Activated CD8-positive, alpha-beta memory T cell treated with anti-CD3 and anti-CD28 coated beads, Interleukin-2, amount 50 U/mL, for 48 hours (primary cell): ENCODE measurements around the gene SAFB.

Experiments used
- DNase-seq: peaks from one replicate; pipeline ENCODE4 v3.0.0-alpha.2; 2020

The SAFB gene

GRCh38 chr19:5622465-5623396, at the start of gene SAFB, which contains the start of gene SAFB2:
Gene SAFB (plus strand): TSS chr19:5623083. CDS start chr19:5623206, 123 bp downstream.
Gene SAFB2 (minus strand): TSS chr19:5622776. CDS start chr19:5622715, 61 bp downstream.
- peak; percentile 99 for DNase-seq

- DNase-seq = no peak
Observed at GRCh38 chr19:5575590-5575989, 47.3 kb upstream of the SAFB start.

- DNase-seq = peak; percentile 92
Observed at GRCh38 chr19:5578097-5578846, 44.6 kb upstream of the SAFB start.

GRCh38 chr19:5579286-5579685, 43.6 kb upstream of the SAFB start:
- no peak for DNase-seq

GRCh38 chr19:5579697-5580096, 43.2 kb upstream of the SAFB start:
- no peak for DNase-seq

- no peak for DNase-seq
Observed at GRCh38 chr19:5580161-5580571, 42.7 kb upstream of the SAFB start.

- peak; percentile 68 for DNase-seq
Observed at GRCh38 chr19:5585461-5586299, 37.2 kb upstream of the SAFB start.

GRCh38 chr19:5586300-5587070, 36.4 kb upstream of the SAFB start:
- no peak for DNase-seq

GRCh38 chr19:5587071-5587455, 35.8 kb upstream of the SAFB start:
- no peak for DNase-seq

GRCh38 chr19:5587661-5588060, 35.2 kb upstream of the SAFB start:
- DNase-seq = no peak

- no peak for DNase-seq
Observed at GRCh38 chr19:5588441-5588840, 34.4 kb upstream of the SAFB start.

- DNase-seq = no peak
Observed at GRCh38 chr19:5588906-5589676, 33.8 kb upstream of the SAFB start.

- DNase-seq = no peak
Observed at GRCh38 chr19:5590151-5590864, 32.6 kb upstream of the SAFB start.

- no peak for DNase-seq
Observed at GRCh38 chr19:5590865-5591154, 32.1 kb upstream of the SAFB start.

GRCh38 chr19:5591476-5591875, 31.4 kb upstream of the SAFB start:
- no peak for DNase-seq

GRCh38 chr19:5592531-5593342, 30.1 kb upstream of the SAFB start:
- DNase-seq = no peak

- DNase-seq = no peak
Observed at GRCh38 chr19:5593343-5594255, 29.3 kb upstream of the SAFB start.

GRCh38 chr19:5594521-5594950, 28.3 kb upstream of the SAFB start:
- DNase-seq = no peak

GRCh38 chr19:5595129-5595528, 27.8 kb upstream of the SAFB start:
- no peak for DNase-seq
